VCaP (cell line): ENCODE results near the gene RER1.

Experiments
- H3K27ac ChIP-seq: fragments of 450-650 bp; 2 replicates; pipeline ENCODE4 v1.5.1; 2017
- CTCF ChIP-seq: fragments of 450-650 bp; conservative IDR thresholded peaks from 2 replicates; pipeline ENCODE4 v1.5.1; 2017; ENCODE audit warnings: mild to moderate bottlenecking, moderate library complexity

RER1 gene

DNA sequence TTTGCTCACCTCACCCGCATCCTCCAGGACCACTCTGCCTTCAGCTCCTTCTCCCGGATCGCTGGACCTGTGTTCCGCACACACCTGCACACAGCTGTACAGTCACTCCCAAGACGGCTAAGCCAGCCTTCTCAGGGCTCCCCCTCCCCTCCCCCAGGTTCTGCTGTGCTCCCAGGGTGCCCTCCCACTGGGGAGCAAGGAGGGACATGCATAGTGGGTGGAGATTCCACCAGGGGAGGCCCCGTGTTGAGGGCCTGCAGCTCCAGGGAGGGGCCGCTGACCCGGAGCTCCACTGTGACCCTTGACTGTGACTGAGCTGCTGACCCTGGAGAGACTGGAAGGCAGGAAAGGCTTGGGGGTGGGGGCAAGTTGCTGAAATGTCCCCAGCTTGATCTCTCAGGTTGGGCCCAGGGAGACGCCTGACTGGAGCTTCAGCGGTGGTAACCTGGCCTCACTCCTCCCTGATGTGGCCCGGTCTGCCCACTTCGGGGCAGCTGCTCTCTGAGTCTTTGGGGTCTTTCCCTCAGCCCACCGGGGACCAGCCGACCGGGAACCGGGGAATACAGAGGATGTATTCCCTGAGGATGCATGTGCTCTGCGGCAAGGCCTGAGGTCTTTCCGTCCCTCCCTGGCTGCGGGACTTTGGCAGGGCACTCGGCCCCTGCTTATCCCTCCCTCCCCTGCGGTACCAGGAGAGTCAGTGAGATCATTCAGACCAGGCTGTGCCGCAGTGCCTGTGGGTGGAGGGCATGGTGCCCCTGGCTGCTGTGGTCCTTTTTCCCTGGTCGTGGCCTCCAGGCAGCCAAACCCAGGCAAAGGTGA, 55.8 kb downstream of the RER1 start:
- H3K27ac ChIP-seq = no peak overlapping the region
- no peak for TF ChIP-seq CTCF

- no peak for TF ChIP-seq CTCF
- H3K27ac ChIP-seq = no peak overlapping the region
These were observed 56.4 kb downstream of the RER1 start for GRCh38 chr1:2448098-2448445.

DNA sequence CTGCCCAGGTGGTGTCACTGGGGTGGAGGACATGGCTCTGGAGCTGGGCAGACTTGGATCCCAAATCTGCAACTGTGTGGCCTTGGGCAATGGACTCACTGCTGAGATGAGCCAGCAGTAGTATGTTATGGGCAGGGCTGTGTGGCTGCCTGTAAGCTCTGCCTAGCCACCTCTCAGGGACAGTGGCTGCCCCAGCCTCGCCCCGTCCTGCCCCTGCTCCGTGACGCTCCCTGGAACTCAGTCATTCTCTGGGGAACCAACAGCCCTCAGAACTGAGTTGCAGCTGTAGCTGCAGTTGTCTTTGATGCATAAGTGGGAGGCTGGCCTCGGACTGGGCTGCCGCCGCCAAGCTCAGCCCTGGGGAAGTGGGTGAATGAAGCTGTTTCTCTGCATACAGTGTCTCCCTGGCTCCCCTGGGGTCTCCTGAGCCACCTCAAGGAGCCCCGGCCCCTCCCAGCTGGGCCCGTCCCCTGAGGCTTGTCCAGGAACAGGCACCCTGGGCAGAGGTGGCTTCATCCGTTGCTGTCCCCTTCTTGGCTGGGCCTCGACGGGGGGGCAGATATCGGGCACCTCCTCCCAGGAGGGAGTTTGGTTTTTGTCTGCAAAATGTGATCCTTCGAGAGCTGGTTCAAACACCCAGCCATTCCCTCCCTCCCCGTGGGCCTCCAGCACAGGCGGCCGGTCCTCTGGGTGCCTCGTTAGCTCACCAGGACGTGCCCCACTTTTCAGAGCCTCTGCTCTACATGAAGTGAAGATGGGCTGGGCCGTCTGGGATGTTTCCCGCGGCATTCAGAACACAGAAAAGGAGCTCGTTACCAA, 58.2 kb downstream of the RER1 start:
- H3K27ac ChIP-seq = no peak overlapping the region
- no peak for TF ChIP-seq CTCF

- no peak overlapping the region for H3K27ac ChIP-seq
- no peak for TF ChIP-seq CTCF
These were observed 60.1 kb downstream of the RER1 start for GRCh38 chr1:2451741-2452140.

DNA sequence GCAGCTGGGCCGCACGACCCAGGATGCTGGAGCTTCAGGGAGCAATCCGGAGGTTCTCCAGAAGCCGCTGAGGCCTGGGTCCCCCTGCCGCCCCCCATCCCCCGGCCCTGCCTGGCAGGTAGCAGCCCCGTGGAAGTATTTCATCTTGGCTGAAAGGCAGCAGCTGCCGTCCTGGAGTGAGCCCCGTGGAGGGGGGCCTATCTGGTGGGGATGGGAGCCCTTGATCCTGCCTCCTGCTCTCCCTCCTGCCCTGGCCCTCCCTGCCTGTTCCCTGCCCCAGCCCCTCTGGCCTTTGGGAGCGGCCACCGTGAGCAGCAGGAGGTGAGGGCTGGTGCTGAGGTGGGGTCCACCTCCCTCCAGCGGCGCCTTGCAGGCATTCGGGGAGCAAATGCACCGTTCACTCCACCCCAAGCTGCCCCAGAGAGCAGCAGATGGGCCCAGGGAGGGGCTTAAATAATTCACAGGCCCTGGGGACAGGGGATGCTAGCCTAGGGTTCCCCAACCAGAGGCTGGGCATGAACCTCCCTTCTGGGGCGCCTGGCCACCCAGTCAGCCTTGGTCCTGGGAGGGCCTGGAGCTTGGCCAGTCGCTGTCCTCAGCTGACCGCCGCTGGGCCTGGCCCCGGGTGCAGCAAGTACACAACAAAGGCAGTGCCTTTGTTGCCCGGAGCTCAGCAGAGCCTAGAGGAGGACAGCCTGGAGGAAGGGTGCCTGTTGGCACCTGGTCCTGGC, 60.7 kb downstream of the RER1 start:
- no peak overlapping the region for H3K27ac ChIP-seq
- TF ChIP-seq CTCF = no peak

DNA sequence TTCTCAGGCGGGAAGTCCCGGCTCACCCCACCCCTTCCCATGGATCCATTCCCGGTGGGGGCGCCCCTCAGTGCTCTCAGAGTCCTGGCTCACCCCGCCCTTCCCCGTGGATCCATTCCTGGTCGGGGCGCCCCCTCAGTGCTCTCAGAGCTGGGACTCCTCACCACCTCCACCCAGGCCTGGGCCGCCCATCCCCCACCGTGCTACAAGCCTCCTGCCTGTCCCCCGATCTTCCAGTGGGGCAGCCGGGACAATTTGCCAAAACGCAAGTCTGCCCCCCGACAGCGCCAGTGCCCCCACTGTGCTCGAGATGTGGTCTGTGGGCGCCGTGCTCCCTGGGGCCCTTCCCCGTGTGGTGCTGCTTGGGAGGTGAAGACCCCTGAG, 61.3 kb downstream of the RER1 start:
- no peak for TF ChIP-seq CTCF
- no peak overlapping the region for H3K27ac ChIP-seq

GRCh38 chr1:2454227-2454626, 62.6 kb downstream of the RER1 start:
- H3K27ac ChIP-seq = no peak overlapping the region
- no peak for TF ChIP-seq CTCF
